Measurements from ENCODE around the gene RBM23.

RBM23 gene

GRCh38 chr14:22852940-22853767 is 65.8 kb downstream of the RBM23 start (continued):
- TF ChIP-seq, protein P1, sequence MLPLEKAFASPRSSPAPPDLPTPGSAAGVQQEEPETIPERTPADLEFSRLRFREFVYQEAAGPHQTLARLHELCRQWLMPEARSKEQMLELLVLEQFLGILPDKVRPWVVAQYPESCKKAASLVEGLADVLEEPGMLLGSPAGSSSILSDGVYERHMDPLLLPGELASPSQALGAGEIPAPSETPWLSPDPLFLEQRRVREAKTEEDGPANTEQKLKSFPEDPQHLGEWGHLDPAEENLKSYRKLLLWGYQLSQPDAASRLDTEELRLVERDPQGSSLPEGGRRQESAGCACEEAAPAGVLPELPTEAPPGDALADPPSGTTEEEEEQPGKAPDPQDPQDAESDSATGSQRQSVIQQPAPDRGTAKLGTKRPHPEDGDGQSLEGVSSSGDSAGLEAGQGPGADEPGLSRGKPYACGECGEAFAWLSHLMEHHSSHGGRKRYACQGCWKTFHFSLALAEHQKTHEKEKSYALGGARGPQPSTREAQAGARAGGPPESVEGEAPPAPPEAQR (tag by site-specific recombination; IDR thresholded peaks at IDR 0.05), result no peak
- TF ChIP-seq ZNF843 (tag by site-specific recombination; IDR thresholded peaks at IDR 0.05) (no peak), ZNF777 (tag by site-specific recombination; IDR thresholded peaks at IDR 0.05; ENCODE audit: borderline replicate concordance) (no peak), ZNF677 (tag by site-specific recombination; IDR thresholded peaks at IDR 0.05) (no peak), ZNF645 (tag by site-specific recombination; IDR thresholded peaks at IDR 0.05) (no peak), ZNF623 (tag by site-specific recombination; IDR thresholded peaks at IDR 0.05) (peak; percentile 13; the same call in 1 of the 2 replicates), ZNF707 (tag by site-specific recombination; IDR thresholded peaks at IDR 0.05) (no peak), ZNF155 (tag by site-specific recombination; IDR thresholded peaks at IDR 0.05) (no peak), ZNF175 (tag by site-specific recombination; IDR thresholded peaks at IDR 0.05) (no peak), ZBTB20 (tag by site-specific recombination; IDR thresholded peaks at IDR 0.05) (peak; percentile 37; the same call in 1 of the 2 replicates), ZIC2 (tag by site-specific recombination; IDR thresholded peaks at IDR 0.05) (no peak), ZNF596 (tag by site-specific recombination; IDR thresholded peaks at IDR 0.05) (no peak), ZNF768 (tag by site-specific recombination; IDR thresholded peaks at IDR 0.05) (no peak), ZNF426 (tag by site-specific recombination; IDR thresholded peaks at IDR 0.05) (no peak), ZNF423 (tag by site-specific recombination; IDR thresholded peaks at IDR 0.05) (peak; percentile 66; the same call in 1 of the 2 replicates), ZNF112 (tag by site-specific recombination; IDR thresholded peaks at IDR 0.05) (no peak), ZNF654 (tag by site-specific recombination; IDR thresholded peaks at IDR 0.05; ENCODE audit: low read depth) (peak; percentile 75), HOXC10 (CRISPR knock-in tag; IDR thresholded peaks at IDR 0.05) (no peak), ZSCAN30 (tag by site-specific recombination; IDR thresholded peaks at IDR 0.05) (peak; percentile 43; the same call in 1 of the 2 replicates), ZNF626 (tag by site-specific recombination; IDR thresholded peaks at IDR 0.05) (no peak), ZBTB49 (tag by site-specific recombination; IDR thresholded peaks at IDR 0.05; ENCODE audit: low read depth) (no peak), ZNF510 (tag by site-specific recombination; IDR thresholded peaks at IDR 0.05; ENCODE audit: insufficient replicate concordance) (no peak), ZNF146 (tag by site-specific recombination; IDR thresholded peaks at IDR 0.05) (no peak), ZNF394 (tag by site-specific recombination; IDR thresholded peaks at IDR 0.05; ENCODE audit: borderline replicate concordance) (peak; percentile 36; the same call in 1 of the 2 replicates)
- TF ChIP-seq, protein P2, sequence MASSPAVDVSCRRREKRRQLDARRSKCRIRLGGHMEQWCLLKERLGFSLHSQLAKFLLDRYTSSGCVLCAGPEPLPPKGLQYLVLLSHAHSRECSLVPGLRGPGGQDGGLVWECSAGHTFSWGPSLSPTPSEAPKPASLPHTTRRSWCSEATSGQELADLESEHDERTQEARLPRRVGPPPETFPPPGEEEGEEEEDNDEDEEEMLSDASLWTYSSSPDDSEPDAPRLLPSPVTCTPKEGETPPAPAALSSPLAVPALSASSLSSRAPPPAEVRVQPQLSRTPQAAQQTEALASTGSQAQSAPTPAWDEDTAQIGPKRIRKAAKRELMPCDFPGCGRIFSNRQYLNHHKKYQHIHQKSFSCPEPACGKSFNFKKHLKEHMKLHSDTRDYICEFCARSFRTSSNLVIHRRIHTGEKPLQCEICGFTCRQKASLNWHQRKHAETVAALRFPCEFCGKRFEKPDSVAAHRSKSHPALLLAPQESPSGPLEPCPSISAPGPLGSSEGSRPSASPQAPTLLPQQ (tag by site-specific recombination; IDR thresholded peaks at IDR 0.05), result peak; percentile 48; the same call in 1 of the 2 replicates
- TF ChIP-seq, protein P3, sequence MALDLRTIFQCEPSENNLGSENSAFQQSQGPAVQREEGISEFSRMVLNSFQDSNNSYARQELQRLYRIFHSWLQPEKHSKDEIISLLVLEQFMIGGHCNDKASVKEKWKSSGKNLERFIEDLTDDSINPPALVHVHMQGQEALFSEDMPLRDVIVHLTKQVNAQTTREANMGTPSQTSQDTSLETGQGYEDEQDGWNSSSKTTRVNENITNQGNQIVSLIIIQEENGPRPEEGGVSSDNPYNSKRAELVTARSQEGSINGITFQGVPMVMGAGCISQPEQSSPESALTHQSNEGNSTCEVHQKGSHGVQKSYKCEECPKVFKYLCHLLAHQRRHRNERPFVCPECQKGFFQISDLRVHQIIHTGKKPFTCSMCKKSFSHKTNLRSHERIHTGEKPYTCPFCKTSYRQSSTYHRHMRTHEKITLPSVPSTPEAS (tag by site-specific recombination; IDR thresholded peaks at IDR 0.05), result no peak; the same call in 1 of the 2 replicates
- TF ChIP-seq, protein P4, sequence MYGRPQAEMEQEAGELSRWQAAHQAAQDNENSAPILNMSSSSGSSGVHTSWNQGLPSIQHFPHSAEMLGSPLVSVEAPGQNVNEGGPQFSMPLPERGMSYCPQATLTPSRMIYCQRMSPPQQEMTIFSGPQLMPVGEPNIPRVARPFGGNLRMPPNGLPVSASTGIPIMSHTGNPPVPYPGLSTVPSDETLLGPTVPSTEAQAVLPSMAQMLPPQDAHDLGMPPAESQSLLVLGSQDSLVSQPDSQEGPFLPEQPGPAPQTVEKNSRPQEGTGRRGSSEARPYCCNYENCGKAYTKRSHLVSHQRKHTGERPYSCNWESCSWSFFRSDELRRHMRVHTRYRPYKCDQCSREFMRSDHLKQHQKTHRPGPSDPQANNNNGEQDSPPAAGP (tag by site-specific recombination; IDR thresholded peaks at IDR 0.05), result peak; percentile 60; the same call in 1 of the 2 replicates
